ENCODE results near the gene CAMKK1.

The CAMKK1 gene

DNA sequence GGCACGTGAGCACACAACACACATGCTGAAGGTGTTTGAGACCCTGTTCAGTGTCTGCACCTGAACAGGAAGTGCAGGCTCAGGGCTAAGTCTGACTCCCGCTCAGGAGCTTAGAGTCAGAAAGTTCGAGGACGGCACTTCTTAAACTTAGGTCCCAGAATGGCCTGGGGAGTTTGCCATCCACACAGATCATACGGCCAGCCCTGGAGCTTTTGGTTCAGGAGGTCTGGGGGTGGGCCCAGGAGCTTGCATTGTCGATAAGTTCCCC lies 4.0 kb upstream of the CAMKK1 start:
- DNase-seq (ENCODE audit: low read depth in 2 of 2): no peak

DNA sequence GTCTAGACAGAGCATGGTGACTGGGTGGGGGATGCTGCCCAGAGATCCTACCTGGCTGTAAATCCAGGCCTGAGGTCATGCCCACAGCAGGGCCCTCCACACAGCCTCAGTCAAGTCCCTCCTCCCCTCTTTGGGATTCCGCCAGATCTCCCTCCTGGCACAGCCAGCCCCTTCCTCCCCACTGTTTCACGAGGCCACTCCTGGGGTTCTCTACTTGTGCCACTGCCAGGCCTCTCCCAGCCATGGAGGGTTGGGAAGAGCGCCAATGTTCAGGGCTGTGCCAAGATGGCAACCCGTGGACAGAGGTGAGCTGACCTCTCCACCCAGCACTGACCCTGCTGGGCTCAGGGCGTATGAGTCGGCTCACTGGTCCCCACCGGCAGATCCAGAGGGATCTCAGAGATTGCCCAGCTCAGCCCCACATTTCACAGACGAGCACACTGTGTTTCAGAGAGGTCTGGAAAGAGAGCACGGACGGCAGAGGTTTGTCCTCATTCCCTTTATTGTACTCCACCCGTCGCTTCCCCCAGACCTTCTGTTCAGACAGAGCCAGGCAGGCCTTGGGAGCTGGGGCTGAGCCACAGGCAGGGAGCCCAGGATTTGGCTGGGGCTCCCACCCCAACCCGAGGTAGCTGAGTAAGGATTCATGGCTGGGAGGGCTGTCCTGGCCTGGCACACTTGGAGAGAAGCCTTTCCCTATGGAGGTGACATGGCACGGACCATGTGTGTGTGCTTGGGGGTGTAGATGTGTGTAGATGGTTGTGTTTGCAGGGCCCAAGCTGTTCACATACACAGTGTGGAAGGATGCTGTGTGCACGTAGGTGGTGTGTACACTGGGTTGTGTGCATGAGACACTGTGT lies 3.5 kb upstream of the CAMKK1 start:
- no peak for DNase-seq (ENCODE audit: low read depth in 2 of 2)

DNA sequence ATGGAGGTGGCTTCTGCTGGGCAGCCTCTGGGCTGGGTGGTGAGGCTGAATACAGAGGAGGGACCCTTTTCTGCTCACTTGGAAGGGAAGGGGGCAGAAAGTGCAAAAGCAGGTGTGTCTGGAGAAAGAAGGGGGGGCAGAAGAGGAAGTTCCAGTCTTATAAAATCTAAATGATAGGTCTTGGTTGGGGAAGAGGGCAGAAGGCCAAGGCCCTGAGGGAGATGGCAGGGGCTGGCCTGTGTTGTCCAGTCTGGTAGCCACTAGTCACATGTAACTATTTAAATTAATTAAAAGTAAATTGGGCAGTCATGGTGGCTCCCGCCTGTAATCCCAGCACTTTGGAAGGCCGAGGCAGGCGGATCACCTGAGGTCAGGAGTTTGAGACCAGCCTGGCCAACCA lies 2.5 kb upstream of the CAMKK1 start:
- no peak for DNase-seq (ENCODE audit: low read depth in 2 of 2)

DNA sequence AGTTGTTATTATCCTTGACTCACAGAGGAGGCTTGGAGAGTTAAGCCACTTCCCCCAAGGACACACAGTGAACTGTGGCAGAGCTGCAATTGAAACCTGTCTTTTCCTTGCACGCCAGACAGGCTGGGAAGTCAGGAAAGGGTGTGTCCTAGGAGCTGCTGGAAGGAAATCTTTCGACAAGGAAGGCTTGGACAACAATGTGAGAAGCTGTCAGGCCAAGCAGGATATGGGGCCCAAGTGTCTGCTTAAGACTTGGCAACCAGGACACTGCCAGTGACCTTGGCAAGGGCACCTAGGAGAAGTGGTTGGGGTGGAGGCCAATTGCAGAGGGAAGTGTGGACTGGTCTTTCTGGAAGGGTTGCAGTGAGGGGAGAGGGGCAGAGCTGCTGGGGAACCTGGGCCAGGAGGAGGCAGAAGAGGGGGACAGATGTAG lies 2.1 kb upstream of the CAMKK1 start:
- DNase-seq (ENCODE audit: low read depth in 2 of 2): no peak

DNA sequence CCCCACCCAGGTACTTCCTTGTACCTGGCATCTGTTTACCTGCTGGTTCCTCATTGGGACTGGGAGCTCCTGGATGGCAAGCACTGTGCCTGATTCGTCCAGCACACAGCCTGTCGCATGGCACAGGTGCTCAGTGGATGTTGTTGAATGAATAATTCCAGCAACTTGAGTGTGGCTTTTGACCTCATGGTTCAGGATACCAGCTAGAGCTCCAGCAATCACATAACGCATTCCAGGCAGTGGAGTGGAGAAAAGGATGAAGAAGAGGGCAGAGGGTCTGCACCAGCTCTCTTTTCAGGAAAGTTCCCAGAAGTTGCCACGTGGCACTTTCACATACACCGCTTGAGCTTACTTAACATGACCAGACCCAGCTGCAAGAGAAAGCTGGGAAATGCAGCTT lies 1.3 kb upstream of the CAMKK1 start:
- DNase-seq (ENCODE audit: low read depth in 2 of 2): no peak

DNA sequence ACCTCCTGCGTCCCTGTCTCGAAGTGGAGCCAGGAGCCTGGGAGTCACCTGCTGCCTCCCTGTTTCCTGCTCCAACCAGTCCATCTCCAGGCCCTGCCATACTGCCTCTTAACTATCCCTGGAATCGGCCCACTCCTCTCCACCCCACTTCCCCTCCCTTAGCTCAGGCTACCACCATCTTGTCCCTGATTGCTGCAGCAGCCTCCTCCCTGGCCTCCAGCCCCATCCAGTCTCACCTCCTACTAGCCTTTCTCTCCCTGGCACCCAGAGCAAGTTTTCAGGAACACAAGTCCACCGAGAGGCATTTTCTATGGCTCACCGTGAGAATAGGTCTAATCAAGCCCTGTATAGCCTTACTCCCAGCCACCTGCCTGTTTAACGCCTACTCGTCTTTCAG lies 865 bp upstream of the CAMKK1 start:
- no peak for DNase-seq (ENCODE audit: low read depth in 2 of 2)

DNA sequence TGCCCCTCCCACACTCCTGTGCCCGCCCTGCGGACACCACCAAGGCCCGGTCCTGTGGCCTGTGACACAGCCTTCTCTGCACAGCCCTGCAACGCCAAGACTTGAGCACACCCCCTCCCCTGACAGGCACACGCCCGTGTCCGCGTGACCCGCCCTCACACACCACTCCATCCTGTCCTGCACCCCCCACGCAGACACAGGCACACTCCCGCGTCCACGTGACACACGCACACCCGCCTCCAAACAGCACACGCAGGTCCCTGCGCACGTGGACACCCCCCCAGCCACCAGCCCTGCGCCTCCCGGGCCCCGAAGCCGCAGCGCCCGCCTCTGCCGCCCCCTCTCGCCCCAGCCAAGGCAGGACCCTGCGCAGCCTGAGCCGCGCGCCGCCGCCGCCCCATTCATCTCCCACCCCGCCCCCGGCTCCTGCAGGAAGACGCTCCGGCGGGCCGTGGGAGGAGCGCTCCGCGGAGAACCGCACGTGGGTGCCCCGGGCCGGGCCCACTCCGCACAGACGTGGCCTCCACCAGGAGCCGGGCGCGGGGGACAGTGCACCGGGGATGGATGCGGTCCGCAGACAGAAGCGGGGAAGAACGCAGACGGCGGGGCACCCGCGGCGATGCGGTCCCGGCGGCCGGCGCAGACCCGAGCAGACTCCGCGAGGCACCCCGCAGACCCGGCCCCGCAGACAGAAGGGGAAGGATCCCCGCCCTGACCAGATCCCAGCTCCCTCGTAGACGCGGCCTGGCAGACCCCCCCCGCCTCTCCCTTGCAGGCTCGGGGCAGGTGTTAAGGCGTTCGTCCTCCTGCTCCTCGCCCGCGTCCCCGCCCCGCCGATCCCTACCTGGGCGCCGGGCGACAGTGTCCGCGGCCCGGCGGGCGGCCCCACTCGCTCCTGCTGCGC lies 506 bp downstream of the CAMKK1 start:
- DNase-seq (ENCODE audit: low read depth in 2 of 2): peak; percentile 27 to 40

DNA sequence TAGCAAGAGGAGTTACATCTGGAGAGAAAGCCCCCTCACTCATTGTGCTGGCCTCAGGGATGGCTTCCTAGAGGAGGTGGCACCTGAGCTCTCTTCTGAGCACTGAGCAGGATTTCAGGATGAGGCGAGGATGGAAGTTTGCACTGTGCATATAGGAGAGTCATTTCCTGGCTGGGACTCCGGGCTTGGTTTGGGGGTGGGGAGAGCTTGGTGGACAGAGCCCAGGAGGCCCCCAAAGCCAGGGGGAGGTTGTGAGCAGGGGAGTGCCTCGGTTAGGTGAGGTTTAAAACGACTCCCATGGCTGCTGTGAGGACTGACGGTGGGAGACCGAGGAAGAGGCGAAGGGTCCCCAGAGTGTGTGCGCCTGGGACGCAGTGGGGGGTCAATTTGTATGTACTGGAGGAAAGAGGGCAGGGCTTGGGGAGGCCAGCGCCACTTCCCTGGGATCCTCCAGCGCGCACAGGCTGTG lies 1.2 kb downstream of the CAMKK1 start:
- no peak for DNase-seq (ENCODE audit: low read depth in 2 of 2)

DNA sequence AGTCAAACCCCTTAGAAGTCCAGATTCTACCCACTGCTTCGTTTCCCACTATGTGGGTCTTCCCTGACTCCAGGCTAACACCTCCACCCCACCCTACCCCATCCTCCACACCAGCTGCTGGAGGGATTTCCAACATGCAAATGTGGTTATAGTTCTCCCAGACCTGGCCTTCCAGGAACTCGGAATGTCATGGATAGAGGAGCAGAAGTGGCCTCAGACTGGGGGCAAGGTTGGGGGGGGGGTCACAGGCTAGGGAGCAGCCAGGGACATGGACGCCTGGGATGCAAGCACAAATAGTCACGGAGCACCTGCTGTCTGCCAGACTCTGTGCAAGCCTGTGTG lies 2.0 kb downstream of the CAMKK1 start:
- DNase-seq (ENCODE audit: low read depth in 2 of 2): no peak

DNA sequence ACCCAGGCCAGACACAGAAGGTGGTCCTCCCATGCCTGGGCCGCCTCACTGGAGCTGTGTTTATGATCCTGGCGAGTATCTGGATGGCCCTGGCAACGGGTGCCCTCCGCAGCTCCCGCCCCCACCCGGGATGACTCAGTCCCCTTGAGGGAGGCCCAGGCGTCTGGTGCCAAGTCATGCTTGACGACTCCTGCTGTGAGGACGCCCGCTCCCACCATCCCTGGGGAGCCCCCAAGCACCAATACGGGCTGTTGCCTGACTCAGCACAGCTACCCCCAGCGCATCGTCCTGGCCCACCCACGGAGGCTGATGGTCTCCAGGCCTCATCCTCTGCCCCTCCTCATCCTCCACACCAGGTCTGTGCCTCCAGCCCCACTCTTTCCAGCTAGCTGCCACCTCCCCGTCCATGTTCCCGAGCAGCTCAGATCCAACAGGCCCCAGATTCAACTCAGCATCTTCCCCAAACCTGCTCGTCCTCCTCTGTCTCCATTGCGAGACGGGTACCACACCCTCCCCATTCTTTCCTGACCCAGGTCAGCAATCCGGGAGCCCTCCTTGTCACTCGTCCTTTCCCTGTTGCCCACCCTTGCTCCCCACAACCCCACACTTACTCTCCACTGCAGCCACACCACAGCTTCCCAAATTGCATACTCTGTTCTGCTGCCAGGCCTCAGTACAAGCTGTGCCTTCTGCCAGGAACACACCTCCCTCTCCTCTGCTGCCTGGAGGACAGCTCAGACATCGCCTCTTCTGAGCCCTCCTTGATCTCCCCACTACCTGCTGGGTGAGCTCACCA lies 2.6 kb downstream of the CAMKK1 start:
- peak in 1 of 2 donors; percentile 26 for DNase-seq (ENCODE audit: low read depth in 2 of 2)

DNA sequence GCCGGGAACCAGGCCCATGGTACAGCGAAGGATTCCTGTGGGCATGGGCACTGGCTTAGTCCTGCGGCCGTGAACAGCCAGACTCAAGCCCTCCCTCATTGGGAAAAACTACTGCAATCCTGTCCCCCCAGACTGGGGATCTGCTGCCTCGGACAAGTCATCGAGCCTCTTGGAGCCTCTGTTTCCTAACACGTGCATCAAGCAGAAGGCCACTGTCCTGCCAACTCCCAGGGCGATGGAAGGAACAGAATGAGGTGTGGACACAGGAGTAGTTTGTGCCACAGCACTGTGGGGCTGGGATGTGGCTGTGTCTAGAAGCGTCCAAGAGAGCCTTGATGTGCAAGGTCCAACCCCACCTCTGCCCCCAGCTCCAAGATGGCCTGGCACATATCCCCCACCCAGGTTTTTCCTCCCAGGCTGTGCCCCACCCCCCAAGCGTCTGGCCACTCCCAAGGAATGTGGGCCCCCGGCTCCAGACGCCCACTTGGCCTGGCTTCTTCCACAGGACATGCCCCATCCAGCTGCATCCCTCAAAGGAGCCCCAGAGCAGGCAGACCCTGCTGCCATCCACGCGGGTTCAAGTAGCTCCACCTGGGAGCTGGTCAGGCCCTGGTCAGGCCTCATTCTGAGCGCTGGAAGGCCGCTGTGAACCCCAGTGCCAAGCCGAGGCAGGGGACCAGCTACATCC lies 3.4 kb downstream of the CAMKK1 start:
- no peak for DNase-seq (ENCODE audit: low read depth in 2 of 2)

DNA sequence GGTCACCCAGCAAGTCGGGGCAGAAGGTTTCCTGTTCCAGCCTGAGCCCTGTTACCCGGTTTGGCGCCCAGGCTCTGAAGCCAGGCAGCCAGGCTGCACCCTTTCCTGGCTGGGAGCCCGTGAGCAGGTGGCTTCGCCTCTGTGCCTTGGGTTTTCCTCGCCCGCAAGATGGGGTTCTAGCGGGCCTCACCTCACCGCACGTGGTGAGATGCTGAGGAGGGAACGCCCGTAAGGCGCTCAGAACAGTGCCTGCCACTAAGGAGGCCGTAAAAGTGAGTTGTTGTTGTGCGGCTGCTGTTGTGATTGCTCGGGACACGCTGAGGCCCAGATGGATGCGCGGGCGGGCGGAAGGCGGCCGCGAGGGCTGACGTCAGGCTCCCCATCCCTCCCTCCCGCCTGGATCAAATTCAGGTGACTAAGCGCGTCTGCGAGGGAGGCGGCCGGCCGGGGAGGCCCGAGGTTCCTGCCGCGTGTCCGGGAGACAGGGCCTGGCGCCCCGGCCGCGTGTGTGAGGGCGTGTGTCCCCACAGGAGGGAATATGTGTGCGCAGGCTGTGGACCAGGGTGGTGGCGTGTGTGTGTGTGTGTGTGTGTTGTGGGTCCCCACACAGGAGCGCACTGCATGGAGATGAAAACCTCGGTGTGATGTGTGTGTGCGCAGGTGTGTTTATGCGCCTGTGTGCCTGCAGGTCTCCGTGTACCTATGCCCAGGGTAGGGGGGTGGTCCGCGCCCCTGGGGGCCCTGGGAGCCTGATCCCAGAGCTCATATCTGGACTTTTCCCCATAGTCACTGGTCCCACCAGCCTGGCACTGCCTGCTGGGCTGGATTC lies 4.3 kb downstream of the CAMKK1 start:
- no peak for DNase-seq (ENCODE audit: low read depth in 2 of 2)

DNA sequence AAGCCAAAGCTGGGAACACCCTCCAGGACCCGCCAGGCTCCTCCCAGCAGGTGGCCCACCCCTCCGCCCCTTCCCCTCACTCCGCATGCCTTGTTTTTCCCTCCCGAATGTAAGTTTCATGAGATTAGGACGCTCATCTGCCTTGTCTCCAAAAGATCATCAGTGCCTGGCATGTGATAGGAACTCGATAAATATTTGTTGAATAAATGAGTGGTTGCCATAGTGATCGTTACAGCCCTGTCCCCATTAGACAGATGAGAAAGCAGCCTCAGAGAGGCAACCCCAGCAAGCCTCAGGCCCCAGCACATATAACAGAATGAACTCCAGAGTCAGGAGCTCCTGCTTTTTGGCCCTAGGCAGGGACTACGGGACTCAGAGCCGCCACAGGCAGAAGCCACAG lies 5.0 kb downstream of the CAMKK1 start:
- DNase-seq (ENCODE audit: low read depth in 2 of 2): no peak

DNA sequence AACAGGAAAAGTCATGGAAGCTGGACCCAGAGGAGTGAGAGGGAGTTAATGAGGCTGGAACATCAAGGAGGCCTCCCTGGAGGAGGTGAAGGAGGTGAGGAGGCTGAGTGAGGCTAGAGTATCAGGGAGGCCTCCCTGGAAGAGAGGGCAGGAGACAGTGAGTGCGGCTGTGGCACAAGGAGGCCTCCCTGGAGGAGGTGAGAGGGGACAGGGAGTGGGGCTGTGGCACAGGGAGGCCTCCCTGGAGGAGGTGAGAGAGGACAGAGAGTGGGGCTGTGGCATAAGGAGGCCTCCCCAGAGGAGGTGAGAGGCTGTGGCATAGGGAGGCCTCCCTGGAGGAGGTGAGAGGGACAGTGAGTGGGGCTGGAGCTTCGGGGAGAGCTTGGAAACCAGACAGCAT lies 5.5 kb downstream of the CAMKK1 start:
- DNase-seq (ENCODE audit: low read depth in 2 of 2): no peak

DNA sequence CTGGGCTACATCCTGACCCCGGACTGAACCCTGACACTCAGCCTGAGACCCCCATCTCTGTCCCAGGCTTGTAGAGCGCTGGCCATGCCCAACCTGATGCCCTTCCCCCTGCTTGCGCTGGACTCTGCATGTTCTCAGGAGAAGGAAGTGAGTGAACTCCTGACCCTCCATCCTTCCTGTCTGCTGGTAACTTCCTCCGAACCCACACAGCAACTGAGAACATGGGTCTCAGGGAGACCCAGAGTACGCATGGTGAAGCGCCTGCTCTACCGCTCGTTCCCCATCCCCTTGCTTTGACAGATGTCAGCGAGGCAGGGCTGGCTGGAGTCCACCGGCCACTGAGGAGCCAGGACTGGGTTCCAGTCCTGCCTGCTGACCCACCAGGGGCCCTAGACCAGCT lies 6.1 kb downstream of the CAMKK1 start:
- DNase-seq (ENCODE audit: low read depth in 2 of 2): no peak

DNA sequence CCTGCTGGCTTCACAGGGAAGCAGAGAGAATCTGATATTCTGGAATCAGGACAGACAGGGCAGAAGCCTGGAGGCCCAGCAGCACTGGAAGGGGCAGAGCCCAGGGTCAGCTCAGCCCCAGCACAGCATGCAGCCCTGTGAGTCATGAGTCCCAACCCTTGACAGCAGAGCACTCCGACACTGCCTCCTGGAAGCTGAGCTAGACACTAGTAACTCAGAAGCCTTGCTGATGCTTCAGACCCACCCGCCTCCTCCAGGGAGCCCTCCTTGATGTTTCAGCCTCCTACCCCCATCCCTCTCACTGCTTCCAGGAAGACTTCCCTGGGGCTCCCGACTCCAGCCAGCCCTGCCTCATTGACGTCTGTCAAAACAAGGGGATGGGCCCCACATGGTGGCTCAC lies 6.9 kb downstream of the CAMKK1 start:
- no peak for DNase-seq (ENCODE audit: low read depth in 2 of 2)

DNA sequence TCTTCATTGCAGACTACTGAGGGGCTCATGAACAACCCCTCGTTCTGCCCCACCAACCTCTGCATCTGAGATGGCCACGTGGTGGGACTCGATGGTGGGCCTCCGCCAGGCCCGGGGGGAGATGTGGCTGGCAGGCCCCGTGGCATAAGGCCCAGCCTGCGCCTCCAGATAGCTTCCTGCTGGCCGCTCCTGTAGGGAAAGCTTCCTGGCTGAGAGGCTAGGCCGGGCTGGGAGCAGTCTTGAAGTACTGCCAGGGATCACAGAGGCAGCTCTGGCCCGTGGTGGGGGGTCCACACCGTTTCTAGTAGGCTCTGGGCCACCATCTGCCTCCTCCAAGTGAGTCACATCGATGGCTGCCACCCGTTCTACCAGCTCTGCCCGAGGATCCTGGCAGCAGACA lies 7.6 kb downstream of the CAMKK1 start:
- DNase-seq (ENCODE audit: low read depth in 2 of 2): no peak

DNA sequence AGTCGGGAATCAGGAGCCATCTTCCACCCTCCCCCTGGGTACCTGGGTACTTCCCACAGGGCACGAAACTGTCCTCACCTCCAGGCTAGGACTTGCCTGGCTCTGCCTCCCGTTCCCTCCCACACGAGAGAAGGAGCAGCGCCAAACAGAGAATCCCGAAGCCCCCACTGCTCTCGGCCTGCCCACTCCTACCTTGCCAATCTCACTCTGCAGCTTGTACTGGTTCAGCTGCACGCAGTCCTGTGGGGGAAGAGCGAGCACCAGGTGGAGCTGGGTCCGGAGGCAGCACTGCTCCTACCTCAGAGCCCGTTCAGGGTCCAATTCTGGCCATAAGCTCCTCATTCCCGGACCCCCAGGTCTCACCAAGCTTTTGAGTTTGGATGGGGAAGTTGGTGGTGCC lies 8.7 kb downstream of the CAMKK1 start:
- no peak for DNase-seq (ENCODE audit: low read depth in 2 of 2)

DNA sequence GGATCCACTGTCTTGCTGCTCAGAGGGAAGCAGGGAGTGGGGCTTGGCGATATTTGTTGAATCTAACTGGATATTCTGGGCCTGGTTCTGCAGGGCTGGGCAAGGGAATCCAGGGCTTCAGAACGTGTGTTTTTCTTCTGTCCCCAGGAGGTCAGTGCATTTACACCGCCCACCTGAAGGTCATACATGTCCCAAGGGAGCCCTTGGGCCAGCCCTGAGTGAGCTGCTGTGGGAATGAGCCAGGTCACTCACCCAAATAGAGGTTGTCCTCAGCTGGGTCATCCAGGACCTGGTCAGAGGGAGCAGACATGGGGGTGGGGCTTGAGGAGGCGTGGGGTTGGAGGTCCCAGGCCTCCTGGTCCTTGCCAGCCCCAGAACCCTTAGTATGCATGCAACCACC lies 10.6 kb downstream of the CAMKK1 start:
- no peak for DNase-seq (ENCODE audit: low read depth in 2 of 2)

DNA sequence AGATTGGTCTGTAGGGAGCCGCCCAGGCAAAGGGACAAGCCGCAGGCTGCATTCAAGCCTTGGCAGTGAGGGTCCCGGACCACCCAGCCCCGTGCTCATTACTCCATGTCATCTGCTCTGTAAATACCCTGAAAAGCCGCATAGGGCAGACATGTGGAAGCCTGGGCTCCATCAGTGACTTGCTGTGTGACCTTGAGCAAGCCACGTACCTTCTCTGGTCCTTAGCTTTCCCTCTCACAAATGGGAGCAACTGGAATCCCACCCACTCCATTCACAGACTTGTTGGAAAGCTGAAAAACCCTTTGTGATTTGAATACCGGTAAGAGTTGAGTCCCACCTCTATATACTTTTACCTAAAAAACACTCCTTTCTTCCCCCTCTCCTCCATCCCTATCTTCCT lies 11.9 kb downstream of the CAMKK1 start:
- no peak for DNase-seq (ENCODE audit: low read depth in 2 of 2)
